Raji (cell line): ENCODE measurements around the gene PLP2.

ENCODE experiments used
- POLR2A ChIP-seq: IDR thresholded peaks from 2 replicates; pipeline ENCODE4 v1.6.1; 2011; ENCODE audit warnings: low read depth, low read length, control low read depth; ENCODE audit not compliant: insufficient read depth

The PLP2 gene

GRCh38 chrX:49183701-49184281 is 12.1 kb downstream of the PLP2 start:
- TF ChIP-seq POLR2A = no peak

- TF ChIP-seq POLR2A = no peak
Observed at GRCh38 chrX:49184294-49185281, 12.9 kb downstream of the PLP2 start.

DNA sequence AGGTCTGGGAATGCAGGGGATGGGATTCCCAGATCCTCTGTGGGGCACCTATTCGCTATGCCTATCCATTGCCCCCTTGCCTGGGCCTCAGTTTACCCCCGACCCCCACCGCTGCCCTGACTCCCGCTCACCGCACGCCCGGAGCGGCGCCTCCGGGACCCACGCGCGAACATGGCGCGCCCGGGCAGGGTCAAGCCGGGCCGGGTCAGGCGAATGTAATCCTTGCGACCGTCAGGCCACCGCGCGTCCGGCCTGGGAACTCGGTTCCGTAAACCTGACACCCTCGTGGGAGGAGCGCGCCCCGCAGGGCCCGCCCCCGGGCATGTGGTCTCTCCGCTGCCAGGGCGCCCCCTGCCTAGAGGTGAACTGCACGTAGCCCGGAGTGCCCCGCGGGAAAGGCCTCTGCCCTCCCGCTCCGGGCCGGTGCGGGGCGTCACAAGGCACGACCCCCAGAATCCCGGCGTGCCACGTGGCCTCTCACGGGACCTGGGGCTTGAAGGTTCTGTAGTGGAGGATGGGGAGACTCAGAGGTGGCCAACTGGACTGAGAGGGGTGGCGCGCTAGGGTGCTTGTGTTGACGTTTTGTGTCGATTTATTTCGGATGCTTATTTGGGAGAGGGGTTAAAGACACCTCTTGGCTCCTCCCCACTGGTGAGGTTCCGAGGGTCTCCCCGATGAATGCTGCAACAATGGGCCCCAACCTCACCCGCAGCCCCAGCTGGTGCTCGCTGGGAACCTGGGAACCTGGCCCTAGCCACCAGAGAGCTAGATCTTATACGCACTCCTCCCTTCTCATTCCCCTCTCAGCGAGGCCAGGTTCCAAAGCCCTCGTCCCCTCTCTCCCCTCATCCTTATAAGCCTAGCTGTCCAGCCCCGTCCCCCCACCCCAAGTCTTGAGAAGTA is 14.7 kb downstream of the PLP2 start, which contains the start of gene PRICKLE3:
PRICKLE3 (minus strand) TSS at position 249 of the 903 bp plus-strand sequence; CDS start at position 173, 76 bp downstream.
- TF ChIP-seq POLR2A = peak; percentile 74

GRCh38 chrX:49187028-49187394 is 15.3 kb downstream of the PLP2 start:
- no peak for TF ChIP-seq POLR2A

DNA sequence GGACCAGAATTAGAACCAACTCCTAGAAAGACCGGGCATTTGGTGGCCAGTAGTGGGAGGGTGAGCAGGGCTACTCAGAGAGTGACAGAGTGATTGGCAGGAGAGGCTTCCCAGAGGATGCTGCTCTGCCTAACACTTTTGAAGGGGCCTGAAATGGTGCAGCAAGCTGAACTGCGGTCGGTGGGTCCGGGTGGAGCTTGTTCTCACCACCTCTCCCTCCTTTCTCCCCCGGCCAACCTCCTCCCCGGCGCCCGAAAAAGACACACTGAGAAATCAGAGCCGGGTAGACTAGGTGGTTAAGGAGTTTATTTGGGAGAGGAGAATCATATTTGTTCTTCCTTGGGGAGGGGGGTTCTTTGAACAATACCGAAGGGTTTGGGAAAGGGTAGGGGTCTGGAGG is 15.8 kb downstream of the PLP2 start:
- no peak for TF ChIP-seq POLR2A

GRCh38 chrX:49188468-49189076 is 16.9 kb downstream of the PLP2 start:
- TF ChIP-seq POLR2A = no peak

DNA sequence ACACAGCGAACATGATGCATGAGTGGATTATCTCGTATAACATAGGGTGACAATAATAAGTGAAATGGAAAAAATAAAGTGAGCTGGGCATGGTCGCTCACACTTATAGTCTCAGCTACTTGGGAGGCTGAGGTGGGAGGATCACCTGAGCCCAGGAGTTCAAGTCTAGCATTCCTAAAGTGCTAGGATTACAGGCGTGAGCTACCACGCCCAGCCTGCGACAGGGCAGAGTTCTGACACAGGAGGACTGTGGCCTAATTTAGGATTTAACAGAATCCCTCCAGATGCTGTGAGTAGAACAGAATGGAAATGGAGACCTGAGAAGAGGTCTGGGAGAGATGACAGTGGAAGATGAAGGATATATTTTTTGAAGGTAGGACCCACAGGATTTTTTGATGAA is 17.9 kb downstream of the PLP2 start:
- TF ChIP-seq POLR2A = no peak

- peak; percentile 89 for TF ChIP-seq POLR2A
Observed at GRCh38 chrX:49190821-49191573, 19.3 kb downstream of the PLP2 start.

DNA sequence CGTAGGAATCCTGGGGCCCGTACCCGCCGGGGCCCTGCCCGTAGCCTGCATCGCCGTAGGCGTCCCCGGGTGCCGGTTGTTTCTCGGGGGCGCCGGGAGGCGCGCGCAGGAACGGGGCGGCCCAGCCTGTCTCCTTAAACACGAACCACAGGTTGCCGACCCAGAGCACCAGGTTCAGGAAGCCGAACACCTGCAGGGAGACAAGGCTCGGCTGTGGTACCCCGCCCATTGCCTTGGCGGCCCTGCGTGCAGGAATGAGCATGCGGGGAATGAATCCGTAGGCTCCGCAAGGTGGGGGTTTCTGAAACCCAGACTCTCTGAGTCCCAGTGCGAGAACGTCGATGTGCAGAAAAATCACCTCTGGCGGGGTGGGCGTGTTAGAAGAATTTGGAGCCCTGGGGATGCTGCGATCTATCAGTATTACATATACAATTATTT is 19.9 kb downstream of the PLP2 start:
- TF ChIP-seq POLR2A = no peak

DNA sequence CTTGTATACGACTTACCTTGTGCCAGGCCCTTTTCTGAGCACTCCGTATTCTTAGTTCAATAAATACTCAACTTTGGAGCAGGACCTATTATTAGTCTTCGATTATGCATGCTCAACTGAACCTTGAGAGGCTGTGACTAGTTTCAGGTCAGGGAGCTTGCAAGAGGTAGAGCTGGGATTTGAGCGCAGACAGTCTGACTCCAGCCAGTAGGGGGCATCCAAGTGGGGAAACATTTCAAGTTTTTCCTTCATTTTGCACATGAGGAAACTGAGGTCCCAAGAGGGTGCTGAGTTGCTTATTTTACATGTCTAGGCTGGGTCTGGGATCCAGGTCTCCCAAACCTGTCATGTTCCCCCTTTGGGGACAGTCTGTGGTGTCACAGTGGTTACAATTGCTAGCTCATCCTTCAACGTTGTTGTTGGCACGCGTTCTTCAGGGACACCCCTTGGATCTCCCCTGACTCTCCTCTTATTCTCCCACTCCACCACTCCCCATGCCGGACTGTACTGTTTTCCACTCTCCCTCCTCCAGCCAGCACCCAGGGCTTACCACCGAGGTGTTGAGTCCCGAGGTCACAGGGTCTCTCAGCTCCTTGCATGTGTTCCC is 21.1 kb downstream of the PLP2 start:
- no peak for TF ChIP-seq POLR2A

DNA sequence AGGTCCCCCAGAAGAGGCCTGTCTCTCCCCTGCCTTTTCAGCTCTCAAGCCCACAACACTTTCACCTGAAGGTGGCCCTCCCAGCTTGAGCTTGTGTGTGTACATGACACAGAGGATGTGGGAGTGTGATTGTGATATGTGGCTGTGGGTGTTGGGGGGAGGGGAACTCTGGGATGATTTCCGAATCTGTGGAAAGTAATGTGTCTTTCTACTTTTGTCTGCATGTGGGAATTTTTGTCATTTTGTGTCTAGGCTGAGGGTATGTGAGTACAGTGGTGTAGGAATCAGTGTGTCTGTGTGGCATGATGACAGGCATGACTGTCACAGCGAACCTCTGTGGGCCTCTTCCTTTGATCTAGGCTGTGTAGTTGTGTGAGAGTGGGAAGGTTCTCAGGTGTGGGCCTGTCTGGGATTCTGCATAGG is 21.9 kb downstream of the PLP2 start:
- TF ChIP-seq POLR2A = no peak

DNA sequence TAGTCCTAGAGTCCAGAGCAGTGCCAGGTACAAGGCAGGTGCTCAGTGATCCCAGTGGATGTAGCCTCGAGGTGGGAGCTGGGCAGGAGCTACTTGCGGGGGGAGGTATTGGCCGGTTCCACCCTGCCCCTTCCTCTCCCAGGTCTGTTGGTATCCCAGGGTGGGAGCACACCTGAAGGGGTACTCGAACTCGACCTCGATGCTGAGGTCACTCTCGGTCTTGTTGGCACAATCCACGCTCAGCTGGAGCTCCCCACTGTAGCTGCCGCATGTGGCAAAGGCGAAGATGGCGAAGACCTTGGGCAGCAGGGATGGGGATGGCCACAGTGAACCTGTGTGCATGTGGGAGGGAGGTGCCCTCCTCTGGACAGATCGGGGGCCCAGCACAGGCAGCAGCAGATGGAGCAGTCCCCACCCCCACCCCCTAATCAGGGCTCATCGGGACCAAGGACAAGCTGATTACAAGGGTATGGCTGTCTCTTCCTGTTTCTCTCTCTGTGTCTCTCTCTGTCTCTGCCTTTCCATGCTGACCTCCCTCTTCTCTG is 25.9 kb downstream of the PLP2 start:
- no peak for TF ChIP-seq POLR2A
